NCI-H1694 (cell line): Measurements from ENCODE around the gene GBGT1.

Experiments used
- DNase-seq: peaks from one replicate; lab custom pipeline; 2025; lab: John Stamatoyannopoulos, UW

The GBGT1 gene

GRCh38 chr9:133162861-133163503 lies 732 bp downstream of the GBGT1 start:
- no peak for DNase-seq

DNA sequence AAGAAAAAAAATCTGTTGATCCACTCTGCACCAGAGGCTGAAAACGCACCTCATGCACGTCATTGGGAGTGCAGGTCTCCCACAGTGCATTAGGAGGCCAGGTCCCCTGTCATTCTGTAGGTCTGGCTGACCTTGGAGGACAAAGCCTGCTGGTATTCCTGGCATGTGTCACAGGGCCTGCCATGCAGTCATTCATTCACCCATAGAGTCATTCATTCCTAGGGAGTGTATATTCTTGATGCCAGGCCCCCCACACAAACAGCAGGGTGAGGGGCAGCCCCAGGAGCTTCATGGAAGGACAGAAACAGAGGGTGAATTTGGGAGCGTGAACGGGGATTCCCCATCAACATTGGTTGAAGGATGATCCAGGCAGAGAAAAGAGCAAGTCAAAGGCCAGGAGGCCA lies 2.2 kb downstream of the GBGT1 start:
- DNase-seq: no peak

DNA sequence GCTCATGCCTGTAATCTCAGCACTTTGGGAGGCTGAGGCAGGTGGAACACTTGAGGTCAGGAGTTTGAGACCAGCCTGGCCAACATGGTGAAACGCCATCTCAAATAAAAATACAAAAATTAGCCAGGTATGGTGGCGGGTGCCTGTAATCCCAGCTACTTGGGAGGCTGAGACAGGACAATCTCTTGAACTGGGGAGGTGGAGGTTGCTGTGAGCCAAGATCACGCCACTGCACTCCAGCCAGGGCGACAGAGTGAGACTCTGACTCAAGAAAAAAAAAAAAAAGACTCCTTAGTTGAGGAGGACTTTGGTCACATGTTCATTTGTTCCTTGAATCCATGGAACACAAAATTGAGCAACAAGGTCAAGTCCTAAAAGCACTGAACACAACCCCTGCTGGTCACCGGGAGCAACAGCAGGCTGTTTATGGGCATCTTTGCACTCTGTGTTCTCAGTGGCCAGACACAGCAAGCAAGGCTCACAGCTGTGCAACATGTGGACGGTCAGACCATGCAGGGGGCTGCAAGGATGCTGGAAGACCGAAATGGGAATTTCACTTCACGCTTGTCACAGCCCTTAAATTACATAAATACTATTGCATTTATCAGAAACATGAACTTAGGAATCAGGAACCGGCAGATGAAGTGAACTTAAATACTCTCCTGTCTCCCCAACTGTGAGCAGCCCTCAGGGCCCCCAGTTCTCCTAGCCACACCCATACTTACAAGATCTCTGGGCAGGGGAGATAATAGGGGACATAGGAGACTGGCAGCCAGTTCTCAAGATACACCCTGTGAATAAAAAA lies 2.8 kb downstream of the GBGT1 start:
- DNase-seq: peak; percentile 8

- no peak for DNase-seq
Observed at GRCh38 chr9:133158695-133159094, 5.0 kb downstream of the GBGT1 start.

DNA sequence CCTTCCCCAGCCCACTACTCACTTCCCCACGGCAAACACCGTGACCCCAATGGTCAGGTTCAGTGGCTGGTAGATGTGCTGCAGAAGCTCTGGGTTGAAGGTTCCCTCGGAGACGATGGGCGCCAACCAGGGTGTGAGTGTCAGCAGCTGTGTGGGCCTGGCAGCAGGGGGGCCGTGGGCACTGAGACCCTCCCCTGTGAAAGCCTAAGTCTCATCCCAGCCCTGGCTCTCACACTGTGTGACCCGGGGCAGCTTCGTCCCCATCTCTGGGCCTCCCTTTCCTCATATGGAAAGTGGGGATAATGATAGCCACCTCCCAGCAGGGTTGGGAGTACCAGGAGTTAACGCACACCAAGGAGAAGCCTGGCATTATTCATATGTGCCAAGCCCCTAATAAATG lies 8.6 kb downstream of the GBGT1 start:
- no peak for DNase-seq

DNA sequence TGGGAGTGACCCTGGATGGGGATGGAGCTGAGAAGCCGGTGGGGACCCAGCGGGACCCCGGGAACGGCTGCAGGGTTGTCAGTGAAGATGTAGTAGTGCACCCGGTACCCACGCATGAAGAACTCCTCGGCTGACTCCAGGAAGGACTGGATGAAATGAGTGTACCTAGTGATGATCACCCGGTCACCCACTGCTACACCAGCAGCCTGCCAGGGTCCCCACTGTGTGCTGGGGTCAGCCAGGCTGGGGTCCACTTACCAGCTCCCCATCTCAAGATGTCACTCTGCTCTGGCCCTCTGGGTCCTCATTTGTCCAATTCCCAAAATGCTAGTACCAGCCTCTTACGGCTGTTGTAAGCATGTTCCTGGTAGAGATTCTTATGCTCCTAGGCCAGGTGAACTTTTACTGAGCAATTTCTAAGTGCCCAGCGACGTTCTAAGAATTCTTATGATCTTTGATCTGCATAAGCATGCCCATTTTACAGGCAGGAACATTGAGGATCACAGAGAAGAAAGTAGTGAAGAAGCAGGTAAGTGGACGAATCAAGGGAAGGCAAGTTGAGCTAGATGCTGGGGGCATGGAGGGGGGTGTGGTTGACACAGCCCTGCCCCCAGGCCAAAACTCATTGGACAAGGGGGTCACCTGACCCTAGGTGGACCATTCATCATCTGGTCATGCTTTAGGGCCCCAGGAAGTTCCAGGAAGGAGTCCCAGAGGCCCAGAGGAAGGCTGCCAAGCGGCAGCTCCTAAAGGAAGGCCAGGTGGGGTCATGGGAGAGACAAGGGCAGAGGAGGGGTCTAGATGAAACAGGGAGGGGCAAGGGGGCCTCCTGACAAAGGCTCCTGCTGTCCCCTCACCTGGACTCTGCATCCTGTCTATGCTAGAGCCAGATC lies 9.4 kb downstream of the GBGT1 start:
- no peak for DNase-seq

- DNase-seq: no peak
Observed at GRCh38 chr9:133153227-133154096, 10.3 kb downstream of the GBGT1 start.

GRCh38 chr9:133151601-133152525 lies 11.9 kb downstream of the GBGT1 start:
- no peak for DNase-seq

- no peak for DNase-seq
Observed at GRCh38 chr9:133151041-133151440, 12.7 kb downstream of the GBGT1 start.

GRCh38 chr9:133149130-133150015 lies 14.3 kb downstream of the GBGT1 start:
- DNase-seq: no peak

DNA sequence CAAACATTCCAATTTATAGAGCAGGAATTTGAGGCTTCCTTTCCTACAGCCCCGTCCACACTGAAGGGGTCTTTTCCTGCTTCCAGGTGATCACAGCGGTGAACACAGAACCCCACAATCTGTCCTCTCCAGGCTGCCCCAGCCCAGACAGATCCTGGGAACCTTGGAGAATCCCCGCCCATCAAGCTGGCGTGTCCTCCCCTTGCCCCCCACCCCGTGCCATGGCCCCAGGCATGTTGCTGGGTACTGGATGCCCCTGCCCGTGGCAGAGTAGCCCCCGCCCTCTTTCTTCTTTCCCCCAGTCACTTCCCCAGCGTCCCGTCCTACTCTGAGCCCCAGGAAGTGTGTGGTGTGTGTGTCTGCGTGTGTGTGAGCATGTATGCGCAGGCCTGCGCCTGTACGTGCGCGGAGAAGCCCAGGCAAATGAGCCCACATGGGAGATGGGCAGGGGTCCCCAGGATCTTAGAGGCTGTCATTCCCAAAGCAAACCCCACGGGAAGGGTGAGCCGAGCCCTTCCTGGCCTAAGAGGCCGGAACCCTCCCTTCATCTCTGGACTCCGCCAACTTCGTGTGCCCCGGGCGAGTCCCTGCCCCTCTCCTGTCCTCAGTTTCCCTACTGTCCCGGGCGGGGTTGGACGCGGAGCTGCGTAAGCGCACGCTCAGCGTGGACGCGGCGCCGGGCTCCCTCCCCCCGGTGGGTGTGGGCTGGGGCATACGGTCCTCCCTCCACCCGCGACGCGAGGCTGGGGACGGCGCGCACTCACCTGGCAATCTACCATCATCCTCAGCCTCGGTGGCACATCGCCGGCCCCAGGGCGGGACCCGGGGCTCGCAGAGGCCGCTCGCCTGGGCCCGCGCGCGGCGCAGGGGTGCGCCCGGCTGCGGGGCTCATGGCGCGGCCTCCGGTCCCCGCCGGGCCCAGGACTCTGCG lies 15.2 kb downstream of the GBGT1 start:
- peak; percentile 14 for DNase-seq

- DNase-seq: peak; percentile 26
Observed at GRCh38 chr9:133147412-133148198, 16.1 kb downstream of the GBGT1 start.

DNA sequence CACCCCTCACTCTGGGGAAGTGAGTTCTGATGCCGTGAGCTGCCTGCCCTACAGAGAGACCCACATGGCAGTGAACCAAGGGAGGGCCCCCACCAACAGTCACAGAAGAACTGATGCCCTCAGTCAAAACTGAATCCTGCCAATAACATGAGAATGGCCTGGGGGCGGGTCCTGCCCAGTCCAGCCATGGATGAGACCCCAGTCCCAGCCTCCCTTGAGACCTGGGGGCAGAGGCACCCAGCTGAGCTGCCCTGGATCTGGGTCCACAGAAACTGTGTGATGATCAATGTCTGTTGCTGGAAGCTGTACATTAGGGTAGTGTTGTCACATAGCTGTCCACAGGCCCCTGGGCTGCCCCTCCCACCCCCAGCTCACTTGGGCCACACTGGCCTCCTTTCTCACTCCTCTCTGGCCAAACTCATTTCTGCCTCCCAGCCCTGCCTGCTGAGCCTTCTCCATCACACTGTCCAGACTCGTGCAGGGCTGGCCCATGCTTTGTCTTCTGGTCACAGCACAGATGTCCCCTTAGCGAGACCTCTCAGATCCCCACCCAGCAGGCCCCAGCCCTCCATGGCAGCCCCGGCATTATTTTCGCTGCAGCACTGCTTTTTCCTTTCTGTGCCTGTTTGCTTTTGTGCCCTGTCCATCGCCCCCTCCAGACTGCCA lies 16.8 kb downstream of the GBGT1 start:
- DNase-seq: no peak

- DNase-seq: no peak
Observed at GRCh38 chr9:133144904-133145851, 18.5 kb downstream of the GBGT1 start.

DNA sequence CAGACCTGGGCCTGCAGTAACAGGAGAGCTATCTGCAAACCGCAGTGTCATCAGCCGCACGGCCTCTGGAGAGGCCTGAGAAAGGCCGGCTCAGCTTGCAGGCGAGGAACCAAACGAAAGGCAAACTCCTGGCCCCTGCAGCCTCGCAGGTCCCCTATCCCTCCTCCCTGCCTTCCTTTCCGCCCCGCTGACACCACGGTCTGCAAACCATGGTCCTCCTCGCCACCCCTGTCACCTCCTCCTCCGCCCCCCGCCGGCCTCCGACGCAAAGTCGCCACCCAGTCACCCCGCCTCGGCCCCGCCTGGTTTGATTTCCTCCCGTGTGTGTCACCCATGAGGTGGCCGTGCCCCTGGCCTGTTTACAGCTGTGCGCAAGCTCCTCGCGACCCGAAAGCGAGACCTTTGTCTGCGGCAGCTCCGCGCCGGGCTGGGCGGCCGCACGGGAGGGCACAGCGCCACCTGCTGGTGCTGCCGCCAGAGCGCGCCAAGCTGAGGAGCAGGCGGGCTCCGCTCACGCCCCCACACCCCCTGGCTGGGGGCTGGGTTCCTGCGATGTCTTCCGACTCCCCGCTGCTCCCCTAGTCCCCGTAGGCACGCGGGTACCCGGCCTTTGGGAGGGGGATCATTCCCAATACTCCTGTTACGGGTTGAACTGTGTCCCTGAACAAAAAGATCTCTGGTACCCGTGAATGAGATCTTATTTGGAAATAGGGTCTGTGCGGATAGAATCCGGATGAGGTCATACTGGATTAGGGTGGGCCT lies 19.4 kb downstream of the GBGT1 start:
- DNase-seq: no peak
